K562 (cell line): Measurements from ENCODE around the gene TGFBR3L. TPM values are rescaled to one million over a fixed set of nuclear protein-coding genes. Genes with fewer than 3 reads are reported as not detected.

Experiments
- ATAC-seq: fragments of 200-7000 bp; cut with Tn5 transposase; 3 replicates; pipeline ENCODE4 v1.9.1; 2020; ENCODE audit warnings: moderate library complexity
- BruUV-seq: library from RNA; stranded (reverse); fragments of 400-500 nt; replicated peaks from 2 replicates; lab custom pipeline; 2021; lab: Mats Ljungman, UMichigan
- CTCF ChIA-PET: fragments of 300-600 bp; formaldehyde crosslinking; extraction: SDS; loops from one replicate; lab custom pipeline; 2021; ENCODE audit warnings: low intra/inter-chr PET ratio; lab: Yijun Ruan, JAX
- POLR2A ChIA-PET: fragments of 300-600, 350-650 bp; sonication (Branson Sonifier 250); formaldehyde crosslinking; extraction: SDS; loops from one replicate; lab custom pipeline; 2021; ENCODE audit warnings: antibody characterized with exemption, inconsistent platforms; lab: Yijun Ruan, JAX
- DNase-seq, 4 experiments: peaks; one replicate each; pipeline versions ENCODE4 v3.0.0 to v3.0.0-alpha.2; 2011 to 2018; ENCODE audit warnings: low spot score in 3 of 4, mixed read lengths in 3 of 4; ENCODE audit errors: extremely low read depth in 1 of 4
- FAIRE-seq: peaks from 2 replicates; lab custom pipeline; 2011; peaks lifted over from hg19 to GRCh38; lab: Jason Lieb, UNC
- H2AFZ ChIP-seq: 2 replicates; pipeline ENCODE4 v1.6.0; 2011; ENCODE audit warnings: low read depth, low read length, control low read depth, inconsistent platforms
- H3K27ac ChIP-seq: fragments of 200-600 bp; 3 replicates; pipeline ENCODE4 v1.8.0; 2011; ENCODE audit warnings: low read depth, mild to moderate bottlenecking, control low read depth, inconsistent platforms, low read length, moderate library complexity, mixed read lengths; ENCODE audit errors: extremely low read depth
- H3K27me3 ChIP-seq, 2 experiments: fragments of 300-600 bp in 1 of 2; 2 replicates in 1 of 2; 3 replicates in 1 of 2; pipeline versions ENCODE4 v1.6.0 to v1.8.0; 2011; ENCODE audit warnings: inconsistent platforms in 2 of 2, low read length in 2 of 2, mild to moderate bottlenecking in 1 of 2, mixed read lengths in 1 of 2, moderate library complexity in 1 of 2; ENCODE audit not compliant: control insufficient read depth in 2 of 2, insufficient read depth in 2 of 2
- H3K36me3 ChIP-seq: fragments of 300-600 bp; 3 replicates; pipeline ENCODE4 v1.8.0; 2011; ENCODE audit warnings: mild to moderate bottlenecking, low read length, inconsistent platforms; ENCODE audit not compliant: control insufficient read depth, insufficient read depth
- H3K4me1 ChIP-seq, 2 experiments: fragments of 200-600 bp in 1 of 2; replicated peaks in 1 of 2; 2 replicates in 1 of 2; 3 replicates in 1 of 2; pipeline versions ENCODE4 v1.5.1 to v1.8.0; 2011; ENCODE audit warnings: inconsistent platforms in 2 of 2, low read length in 2 of 2, mild to moderate bottlenecking in 1 of 2, mixed read lengths in 1 of 2, moderate library complexity in 1 of 2; ENCODE audit not compliant: control insufficient read depth in 2 of 2, insufficient read depth in 2 of 2
- H3K4me2 ChIP-seq: 2 replicates; pipeline ENCODE4 v1.6.1; 2011; ENCODE audit warnings: low read length, control low read depth, inconsistent platforms, mixed read lengths; ENCODE audit not compliant: insufficient read depth
- H3K4me3 ChIP-seq: fragments of 200-600 bp; sonication (generic), shearing (Covaris generic); 2 replicates; pipeline ENCODE4 v1.5.1; 2016; ENCODE audit warnings: control low read depth, inconsistent platforms
- H3K79me2 ChIP-seq: fragments of 200-600 bp; 3 replicates; pipeline ENCODE4 v1.8.0; 2011; ENCODE audit warnings: low read length, inconsistent platforms; ENCODE audit not compliant: control insufficient read depth, insufficient read depth
- H3K9ac ChIP-seq, 2 experiments: 2 replicates each; pipeline versions ENCODE4 v1.6.0 to v1.6.1; 2011; ENCODE audit warnings: low read depth in 2 of 2, low read length in 2 of 2, control low read depth in 1 of 2, inconsistent platforms in 1 of 2, mild to moderate bottlenecking in 1 of 2, mixed read lengths in 1 of 2; ENCODE audit not compliant: insufficient read depth in 1 of 2
- H3K9me1 ChIP-seq: one replicate; pipeline ENCODE4 v1.6.0; 2011; ENCODE audit warnings: inconsistent platforms, mild to moderate bottlenecking, low read length, moderate library complexity; ENCODE audit not compliant: control insufficient read depth, insufficient read depth
- H3K9me3 ChIP-seq: replicated peaks from 2 replicates; pipeline ENCODE4 v1.5.1; 2011; ENCODE audit warnings: low read depth, low read length, inconsistent platforms; ENCODE audit not compliant: control insufficient read depth, insufficient read depth
- H4K20me1 ChIP-seq: replicated peaks from 2 replicates; pipeline ENCODE4 v1.6.1; 2011; ENCODE audit warnings: low read length, inconsistent platforms, mixed read lengths; ENCODE audit not compliant: control insufficient read depth, insufficient read depth
- ADNP ChIP-seq: fragments of 200-800 bp; sonication (Bioruptor generic); IDR thresholded peaks from 2 replicates; pipeline ENCODE4 v1.6.1; 2016; ENCODE audit warnings: missing genetic modification characterization, missing compliant biosample characterization
- POLR2G ChIP-seq: fragments of 200-400 bp; formaldehyde crosslinking; IDR thresholded peaks from 2 replicates; pipeline ENCODE4 v1.6.1; 2017; ENCODE audit warnings: low read depth, mild to moderate bottlenecking, antibody characterized with exemption, low read length, moderate library complexity
- ZBTB33 ChIP-seq: sonication (generic); formaldehyde crosslinking; IDR thresholded peaks from 2 replicates; pipeline ENCODE4 v1.8.1; 2023; ENCODE audit warnings: mild to moderate bottlenecking, missing genetic modification reagents
- WGBS: fragments of 100-300 bp; shearing (Covaris generic); methylation state at CpG from one replicate; pipeline ENCODE4 v1.1.6; 2016; ENCODE audit warnings: low coverage, mixed read lengths; ENCODE audit not compliant: insufficient coverage; ENCODE audit errors: missing lambda C conversion rate; 5-methylcytosine and 5-hydroxymethylcytosine counted together
- in situ Hi-C: fragments of 300-500 bp; cut with MboI; formaldehyde crosslinking; loops from 4 replicates; pipeline ENCODE4 v1.15.0; 2018; ENCODE audit warnings: inconsistent platforms, mixed read lengths
- intact Hi-C: fragments of 100-400 bp; cut with micrococcal nuclease; formaldehyde crosslinking; loops from 2 replicates; pipeline ENCODE4 v1.14.2; 2022
- polyA plus RNA-seq, 8 experiments: library from polyadenylated mRNA; depleted of rRNA in 4 of 8; stranded (reverse) in 5 of 8; unstranded in 3 of 8; fragments of >200 nt; fragmentation: Nextera tagmentation in 2 of 8; fragmentation: Illumina TruSeq in 1 of 8; extraction: Ambion mirVana in 2 of 8; extraction: Trizol in 1 of 8; gene quantifications; 2 replicates each; pipeline versions ENCODE4 v1.2.1 to v1.2.3, GENCODE V29; 2011 to 2014; ENCODE audit warnings: inconsistent platforms in 1 of 8, missing spikeins in 1 of 8
- total RNA-seq, 7 experiments: library from RNA; depleted of rRNA in 6 of 7; stranded (reverse); fragments of >200 nt in 6 of 7; fragmentation: Illumina TruSeq in 2 of 7; extraction: Trizol in 2 of 7; gene quantifications; 2 replicates each; pipeline versions ENCODE4 v1.2.1 to v1.2.3, GENCODE V29; 2011 to 2021; ENCODE audit warnings: low replicate concordance in 1 of 7
- TF ChIP-seq, protein P1 (sequence below): fragments of 450-650 bp; IDR thresholded peaks from 2 replicates; pipeline ENCODE4 v1.7.0; 2016; ENCODE audit warnings: borderline replicate concordance

The TGFBR3L gene
- total and polyA plus RNA-seq, 9 of the 15 experiments (the other 6 are each of a cell fraction or from before 2014, with no cell fraction given) = not detected

- Histone ChIP-seq H3K9me1 (no peaks in the 10 kb centered on the region), H3K4me1 (peaks cover 0 to 81% of the 10 kb centered on the region in 2 experiments; a peak in 3 of 5 replicates), H3K4me3 (no peak overlapping the region), H4K20me1 (no peaks in the 10 kb centered on the region), H3K79me2 (peaks cover 14% of the 10 kb centered on the region), H3K9me3 (no peaks in the 10 kb centered on the region), H2AFZ (no peak overlapping the region), H3K9ac (no peak overlapping the region; a peak in 1 of 4 replicates), H3K27ac (no peak overlapping the region), H3K27me3 (no peaks in the 10 kb centered on the region), H3K4me2 (no peak overlapping the region), H3K36me3 (peaks cover 42% of the 10 kb centered on the region; the same call in 1 of the 3 replicates)
- CTCF ChIA-PET = no interaction called here
- FAIRE-seq (no peak), DNase-seq (no peak), ATAC-seq (no peak)
- POLR2A ChIA-PET = interaction anchor here (0.8 to 2.1 kb wide), 3 partner anchors 8 to 43 kb away, joined by 3 to 13 read pairs (median 7); partner anchors contain the start of gene SNAPC2
- TF ChIP-seq ADNP (tag) = no peak
- TF ChIP-seq, protein P1, sequence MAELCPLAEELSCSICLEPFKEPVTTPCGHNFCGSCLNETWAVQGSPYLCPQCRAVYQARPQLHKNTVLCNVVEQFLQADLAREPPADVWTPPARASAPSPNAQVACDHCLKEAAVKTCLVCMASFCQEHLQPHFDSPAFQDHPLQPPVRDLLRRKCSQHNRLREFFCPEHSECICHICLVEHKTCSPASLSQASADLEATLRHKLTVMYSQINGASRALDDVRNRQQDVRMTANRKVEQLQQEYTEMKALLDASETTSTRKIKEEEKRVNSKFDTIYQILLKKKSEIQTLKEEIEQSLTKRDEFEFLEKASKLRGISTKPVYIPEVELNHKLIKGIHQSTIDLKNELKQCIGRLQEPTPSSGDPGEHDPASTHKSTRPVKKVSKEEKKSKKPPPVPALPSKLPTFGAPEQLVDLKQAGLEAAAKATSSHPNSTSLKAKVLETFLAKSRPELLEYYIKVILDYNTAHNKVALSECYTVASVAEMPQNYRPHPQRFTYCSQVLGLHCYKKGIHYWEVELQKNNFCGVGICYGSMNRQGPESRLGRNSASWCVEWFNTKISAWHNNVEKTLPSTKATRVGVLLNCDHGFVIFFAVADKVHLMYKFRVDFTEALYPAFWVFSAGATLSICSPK = no peak
- TF ChIP-seq POLR2G = peak; percentile 53; the same call in 1 of the 2 replicates
- TF ChIP-seq ZBTB33 (CRISPR knock-in tag) = peak; percentile 38
- intact Hi-C loops = no loop called here
- in situ Hi-C loops = no loop called here
- 92% methylated on average over 22 of the region's 31 CpGs for WGBS
- no TSS peak for BruUV-seq
These were observed 2.4 kb upstream of the TGFBR3L start for GRCh38 chr19:7912144-7912696.
